ENCODE measurements around the gene GPA33.

GPA33 gene

DNA sequence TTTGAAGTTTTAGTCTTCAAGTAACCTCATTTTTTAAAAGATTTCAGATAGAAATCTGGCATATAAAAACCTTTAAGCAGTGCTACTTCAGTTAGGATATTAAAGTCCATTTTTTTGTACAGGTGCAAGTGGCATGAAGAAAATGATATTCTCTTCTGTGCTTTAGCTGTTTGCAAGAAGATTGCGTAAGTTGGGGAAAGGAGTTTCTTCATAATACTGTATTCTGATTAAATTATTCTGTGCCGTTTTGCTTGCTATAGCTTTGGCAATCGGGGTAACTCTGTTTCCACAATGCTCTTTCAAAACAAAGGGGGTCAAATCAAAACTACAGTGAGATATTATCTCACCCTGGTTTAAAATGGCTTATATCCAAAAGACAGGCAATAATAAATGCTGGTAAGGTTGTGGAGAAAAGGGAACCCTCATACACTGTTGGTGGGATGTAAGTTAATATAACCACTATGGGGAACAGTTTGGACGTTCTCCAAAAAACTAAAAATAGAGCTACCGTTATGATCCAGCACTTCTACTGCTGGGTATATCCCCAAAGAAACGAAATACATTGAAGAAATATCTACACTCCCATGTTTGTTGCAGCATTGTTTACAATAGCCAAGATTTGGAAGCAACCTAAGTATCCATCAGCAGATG is 74.0 kb downstream of the GPA33 start:
- H3K36me3 Mint-ChIP-seq = no peaks in the 10 kb centered on the region
- no peaks in the 10 kb centered on the region for H3K9me3 Mint-ChIP-seq (ENCODE audit: low read depth)
- H3K27ac Mint-ChIP-seq = no peak overlapping the region
- peaks cover 7% of the 10 kb centered on the region for H3K27me3 Mint-ChIP-seq
- peaks cover 2% of the 10 kb centered on the region for H3K4me1 Mint-ChIP-seq (ENCODE audit: low read depth)
- H3K4me3 Mint-ChIP-seq = no peak overlapping the region

- H3K27ac Mint-ChIP-seq = no peak overlapping the region
- no peaks in the 10 kb centered on the region for H3K9me3 Mint-ChIP-seq (ENCODE audit: low read depth)
- H3K4me1 Mint-ChIP-seq (ENCODE audit: low read depth) = peaks cover 9% of the 10 kb centered on the region
- H3K4me3 Mint-ChIP-seq = no peak overlapping the region
- H3K27me3 Mint-ChIP-seq = peaks cover 7% of the 10 kb centered on the region
- no peaks in the 10 kb centered on the region for H3K36me3 Mint-ChIP-seq
These were observed 76.9 kb downstream of the GPA33 start for GRCh38 chr1:167013108-167013929.

GRCh38 chr1:167012570-167012969 is 77.6 kb downstream of the GPA33 start:
- no peaks in the 10 kb centered on the region for H3K9me3 Mint-ChIP-seq (ENCODE audit: low read depth)
- H3K36me3 Mint-ChIP-seq = no peaks in the 10 kb centered on the region
- no peak overlapping the region for H3K27ac Mint-ChIP-seq
- H3K4me1 Mint-ChIP-seq (ENCODE audit: low read depth) = peaks cover 9% of the 10 kb centered on the region
- H3K27me3 Mint-ChIP-seq = peaks cover 7% of the 10 kb centered on the region
- H3K4me3 Mint-ChIP-seq = no peak overlapping the region

DNA sequence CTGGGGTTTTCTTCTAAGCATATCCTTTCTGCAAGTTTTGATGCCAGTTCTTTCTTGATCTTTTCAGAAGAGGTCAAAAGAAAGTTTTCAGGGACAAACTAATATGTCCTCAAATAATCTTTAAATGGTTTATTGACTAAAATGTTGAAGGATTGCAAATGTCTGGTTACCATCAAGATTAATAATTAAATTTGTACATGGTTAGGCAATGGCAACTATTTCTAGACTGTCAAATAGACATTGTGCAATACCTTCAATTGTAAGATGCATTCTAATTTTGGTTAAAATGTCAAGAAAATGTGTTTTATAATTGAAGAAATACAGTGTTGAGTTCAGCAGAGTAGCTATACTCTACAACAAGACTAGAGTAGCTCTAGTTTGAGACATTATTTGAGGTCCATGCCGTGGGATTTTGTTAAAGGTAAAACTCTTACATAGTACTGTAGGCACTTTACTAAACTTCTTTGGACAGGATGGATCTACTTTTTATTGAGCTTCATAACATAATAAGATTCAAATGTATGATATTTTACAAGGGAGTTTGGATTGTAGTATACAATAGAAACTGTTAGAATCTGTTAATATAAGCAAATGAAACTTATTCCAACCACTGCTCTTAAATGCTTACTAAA is 78.5 kb downstream of the GPA33 start:
- Mint-ChIP-seq H3K4me3 (no peak overlapping the region), H3K27ac (no peak overlapping the region), H3K36me3 (no peaks in the 10 kb centered on the region), H3K9me3 (ENCODE audit: low read depth) (no peaks in the 10 kb centered on the region), H3K27me3 (peaks cover 7% of the 10 kb centered on the region), H3K4me1 (ENCODE audit: low read depth) (peaks cover 9% of the 10 kb centered on the region)

DNA sequence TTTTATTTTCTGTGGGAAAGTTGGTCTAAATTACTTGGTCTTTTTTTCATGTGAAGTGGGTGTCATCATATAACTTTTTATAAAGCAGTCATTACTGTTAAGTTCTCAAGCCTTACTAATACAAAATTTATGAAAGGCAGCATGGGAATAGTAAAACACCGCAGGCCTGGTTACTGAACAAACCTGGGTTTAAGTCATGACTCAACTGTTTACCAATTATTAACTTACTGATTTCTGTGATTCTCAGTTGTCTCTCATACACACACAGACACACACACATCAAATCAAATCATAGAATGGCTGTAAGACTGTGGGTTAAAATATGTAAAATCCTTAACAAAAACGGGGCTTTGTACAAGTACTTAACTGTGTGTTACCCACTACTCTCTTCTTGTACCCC is 86.5 kb downstream of the GPA33 start:
- H3K27me3 Mint-ChIP-seq = peaks cover 6% of the 10 kb centered on the region
- peaks cover 15% of the 10 kb centered on the region for H3K9me3 Mint-ChIP-seq (ENCODE audit: low read depth)
- peaks cover 1% of the 10 kb centered on the region for H3K4me1 Mint-ChIP-seq (ENCODE audit: low read depth)
- no peak overlapping the region for H3K27ac Mint-ChIP-seq
- H3K36me3 Mint-ChIP-seq = peaks cover 14% of the 10 kb centered on the region
- H3K4me3 Mint-ChIP-seq = no peak overlapping the region
